GM12878 (cell line): ENCODE measurements around the gene TNFSF9. TPM values are rescaled to one million over a fixed set of nuclear protein-coding genes. Genes with fewer than 3 reads are reported as not detected.

ENCODE experiments used
- BCL11A ChIP-seq: IDR thresholded peaks from 2 replicates; pipeline ENCODE4 v1.6.1; 2011; ENCODE audit warnings: low read depth, low read length
- CBX3 ChIP-seq: fragments of 200-600 bp; sonication (generic); IDR thresholded peaks from 2 replicates; pipeline ENCODE4 v1.6.1; 2016; ENCODE audit warnings: low read depth, borderline replicate concordance
- EGR1 ChIP-seq, 2 experiments: IDR thresholded peaks; 1 replicate in 1 of 2; 2 replicates in 1 of 2; pipeline ENCODE4 v1.6.1; 2011 to 2012; ENCODE audit warnings: low read depth in 2 of 2, low read length in 2 of 2, borderline replicate concordance in 1 of 2, mild to moderate bottlenecking in 1 of 2, moderate library complexity in 1 of 2
- FOS ChIP-seq: IDR thresholded peaks from 3 replicates; pipeline ENCODE4 v1.6.1; 2011; ENCODE audit warnings: borderline replicate concordance; ENCODE audit not compliant: insufficient read length; ENCODE audit errors: extremely low read depth
- IKZF2 ChIP-seq, 2 experiments: fragments of 450-650 bp; IDR thresholded peaks; 2 replicates each; pipeline ENCODE4 v1.6.1; 2017; ENCODE audit warnings: mild to moderate bottlenecking in 2 of 2, moderate library complexity in 2 of 2
- JUND ChIP-seq: IDR thresholded peaks from 2 replicates; pipeline ENCODE4 v1.6.1; 2012; ENCODE audit warnings: low read depth, mild to moderate bottlenecking, low read length, improper control_type of control experiment, moderate library complexity
- MTA3 ChIP-seq: IDR thresholded peaks from 2 replicates; pipeline ENCODE4 v1.6.1; 2012; ENCODE audit warnings: low read length, inconsistent platforms, borderline replicate concordance
- MYC ChIP-seq: IDR thresholded peaks from 2 replicates; pipeline ENCODE4 v1.6.1; 2011; ENCODE audit warnings: mild to moderate bottlenecking, low read length, moderate library complexity, inconsistent platforms; ENCODE audit not compliant: insufficient read depth, insufficient replicate concordance, insufficient read length, severe bottlenecking
- NFYB ChIP-seq: IDR thresholded peaks from 2 replicates; pipeline ENCODE4 v1.6.1; 2011; ENCODE audit warnings: low read depth, mild to moderate bottlenecking, low read length, improper control_type of control experiment, moderate library complexity; ENCODE audit not compliant: insufficient read depth
- RUNX3 ChIP-seq: IDR thresholded peaks from 2 replicates; pipeline ENCODE4 v1.6.1; 2012; ENCODE audit warnings: low read length, inconsistent platforms
- SIX5 ChIP-seq: IDR thresholded peaks from 2 replicates; pipeline ENCODE4 v1.6.1; 2011; ENCODE audit warnings: mild to moderate bottlenecking, low read depth, low read length, moderate library complexity; ENCODE audit not compliant: severe bottlenecking
- SMARCA5 ChIP-seq: fragments of 450-650 bp; IDR thresholded peaks from 2 replicates; pipeline ENCODE4 v1.6.1; 2017; ENCODE audit warnings: mild to moderate bottlenecking
- SRF ChIP-seq, 2 experiments: IDR thresholded peaks; 2 replicates each; pipeline ENCODE4 v1.6.1; 2011; ENCODE audit warnings: low read depth in 2 of 2, low read length in 2 of 2, mild to moderate bottlenecking in 1 of 2, moderate library complexity in 1 of 2
- TARDBP ChIP-seq: IDR thresholded peaks from 2 replicates; pipeline ENCODE4 v1.6.1; 2016; ENCODE audit warnings: borderline replicate concordance
- polyA plus RNA-seq, 11 experiments: library from polyadenylated mRNA; depleted of rRNA in 4 of 11; unstranded in 6 of 11; stranded (reverse) in 5 of 11; fragments of >200 nt; fragmentation: Nextera tagmentation in 4 of 11; fragmentation: Illumina TruSeq in 1 of 11; extraction: Ambion mirVana in 4 of 11; extraction: Trizol in 1 of 11; gene quantifications; 1 replicate in 1 of 11; 2 replicates in 10 of 11; pipeline versions ENCODE4 v1.2.1 to v1.2.3, GENCODE V29; 2011 to 2016; ENCODE audit warnings: inconsistent platforms in 2 of 11, missing spikeins in 2 of 11, low read depth in 1 of 11
- total RNA-seq, 4 experiments: library from RNA; depleted of rRNA in 3 of 4; stranded (reverse); fragments of >200 nt in 3 of 4; fragmentation: Illumina TruSeq in 1 of 4; extraction: Trizol in 1 of 4; gene quantifications; 2 replicates each; pipeline versions ENCODE4 v1.2.1 to v1.2.3, GENCODE V29; 2013 to 2021
- TF ChIP-seq, protein P1 (sequence below): fragments of 450-650 bp; IDR thresholded peaks from 2 replicates; pipeline ENCODE4 v1.6.1; 2017; ENCODE audit warnings: mild to moderate bottlenecking, moderate library complexity
- TF ChIP-seq, protein P2 (sequence below): IDR thresholded peaks from 2 replicates; pipeline ENCODE4 v1.6.1; 2012; ENCODE audit warnings: mild to moderate bottlenecking, low read depth, low read length
- TF ChIP-seq, protein P3 (sequence below): fragments of 450-650 bp; IDR thresholded peaks from 2 replicates; pipeline ENCODE4 v1.6.1; 2016; ENCODE audit warnings: mild to moderate bottlenecking
- TF ChIP-seq, protein P4 (sequence below): IDR thresholded peaks from 2 replicates; pipeline ENCODE4 v1.6.1; 2011; ENCODE audit warnings: borderline replicate concordance, low read depth, mild to moderate bottlenecking, moderate library complexity, low read length; ENCODE audit not compliant: insufficient read depth, poor library complexity, severe bottlenecking

The TNFSF9 gene
- total and polyA plus RNA-seq, 10 of the 15 experiments (the other 5 are each of a cell fraction or from before 2014, with no cell fraction given): 6.2 to 75.3 (median 22.1) TPM

DNA sequence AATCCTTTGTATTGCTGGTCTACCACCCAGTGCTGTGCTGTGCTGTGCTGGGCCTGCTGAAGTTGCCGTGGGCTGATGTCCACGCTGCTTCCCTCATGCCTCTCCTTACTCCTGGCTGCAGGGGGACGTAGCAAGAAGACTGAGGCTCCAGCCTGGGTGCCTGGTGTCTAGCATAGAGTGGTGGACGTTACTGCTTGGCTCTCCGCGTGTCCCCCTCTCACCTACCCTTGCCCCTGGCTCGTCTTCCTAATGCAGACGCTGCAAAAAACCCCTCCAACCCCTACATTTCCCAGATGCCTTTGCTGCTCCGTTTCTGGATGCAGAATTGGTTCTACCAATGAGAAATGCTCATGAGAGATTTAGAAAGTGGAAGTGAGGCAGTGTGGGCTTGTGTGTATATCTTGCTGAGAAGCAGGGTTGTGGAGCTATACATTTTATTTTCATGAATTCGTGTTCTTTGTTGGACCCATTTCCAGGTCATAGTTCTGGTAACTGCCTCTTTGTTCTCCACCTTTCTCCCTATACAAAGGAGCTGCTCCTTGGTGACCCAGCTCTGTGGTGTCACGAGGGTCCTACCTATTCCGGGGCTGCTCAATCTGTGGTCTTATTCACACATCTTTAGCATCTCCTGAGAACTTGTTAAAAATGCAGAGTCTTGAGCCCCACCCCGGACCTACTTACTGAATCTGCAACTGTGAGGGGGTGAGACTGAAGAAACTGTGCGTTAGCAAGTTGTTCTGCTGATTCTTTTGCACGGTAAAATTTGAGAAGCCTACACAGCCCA, 41.4 kb upstream of the TNFSF9 start (continued):
- TF ChIP-seq, protein P1, sequence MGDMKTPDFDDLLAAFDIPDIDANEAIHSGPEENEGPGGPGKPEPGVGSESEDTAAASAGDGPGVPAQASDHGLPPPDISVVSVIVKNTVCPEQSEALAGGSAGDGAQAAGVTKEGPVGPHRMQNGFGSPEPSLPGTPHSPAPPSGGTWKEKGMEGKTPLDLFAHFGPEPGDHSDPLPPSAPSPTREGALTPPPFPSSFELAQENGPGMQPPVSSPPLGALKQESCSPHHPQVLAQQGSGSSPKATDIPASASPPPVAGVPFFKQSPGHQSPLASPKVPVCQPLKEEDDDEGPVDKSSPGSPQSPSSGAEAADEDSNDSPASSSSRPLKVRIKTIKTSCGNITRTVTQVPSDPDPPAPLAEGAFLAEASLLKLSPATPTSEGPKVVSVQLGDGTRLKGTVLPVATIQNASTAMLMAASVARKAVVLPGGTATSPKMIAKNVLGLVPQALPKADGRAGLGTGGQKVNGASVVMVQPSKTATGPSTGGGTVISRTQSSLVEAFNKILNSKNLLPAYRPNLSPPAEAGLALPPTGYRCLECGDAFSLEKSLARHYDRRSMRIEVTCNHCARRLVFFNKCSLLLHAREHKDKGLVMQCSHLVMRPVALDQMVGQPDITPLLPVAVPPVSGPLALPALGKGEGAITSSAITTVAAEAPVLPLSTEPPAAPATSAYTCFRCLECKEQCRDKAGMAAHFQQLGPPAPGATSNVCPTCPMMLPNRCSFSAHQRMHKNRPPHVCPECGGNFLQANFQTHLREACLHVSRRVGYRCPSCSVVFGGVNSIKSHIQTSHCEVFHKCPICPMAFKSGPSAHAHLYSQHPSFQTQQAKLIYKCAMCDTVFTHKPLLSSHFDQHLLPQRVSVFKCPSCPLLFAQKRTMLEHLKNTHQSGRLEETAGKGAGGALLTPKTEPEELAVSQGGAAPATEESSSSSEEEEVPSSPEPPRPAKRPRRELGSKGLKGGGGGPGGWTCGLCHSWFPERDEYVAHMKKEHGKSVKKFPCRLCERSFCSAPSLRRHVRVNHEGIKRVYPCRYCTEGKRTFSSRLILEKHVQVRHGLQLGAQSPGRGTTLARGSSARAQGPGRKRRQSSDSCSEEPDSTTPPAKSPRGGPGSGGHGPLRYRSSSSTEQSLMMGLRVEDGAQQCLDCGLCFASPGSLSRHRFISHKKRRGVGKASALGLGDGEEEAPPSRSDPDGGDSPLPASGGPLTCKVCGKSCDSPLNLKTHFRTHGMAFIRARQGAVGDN: peak; percentile 96
- no peak for TF ChIP-seq EGR1 (IDR thresholded peaks at IDR 0.05; ENCODE audit: borderline replicate concordance in 1 of 2, low read depth in 2 of 2, low read length in 2 of 2)
- TF ChIP-seq BCL11A: no peak
- no peak for TF ChIP-seq SRF (IDR thresholded peaks at IDR 0.05; ENCODE audit: low read depth in 2 of 2, low read length in 2 of 2)
- no peak for TF ChIP-seq FOS
- TF ChIP-seq MYC: no peak
- peak; percentile 67; the same call in 1 of the 2 replicates for TF ChIP-seq JUND
- TF ChIP-seq TARDBP: no peak
- TF ChIP-seq, protein P2, sequence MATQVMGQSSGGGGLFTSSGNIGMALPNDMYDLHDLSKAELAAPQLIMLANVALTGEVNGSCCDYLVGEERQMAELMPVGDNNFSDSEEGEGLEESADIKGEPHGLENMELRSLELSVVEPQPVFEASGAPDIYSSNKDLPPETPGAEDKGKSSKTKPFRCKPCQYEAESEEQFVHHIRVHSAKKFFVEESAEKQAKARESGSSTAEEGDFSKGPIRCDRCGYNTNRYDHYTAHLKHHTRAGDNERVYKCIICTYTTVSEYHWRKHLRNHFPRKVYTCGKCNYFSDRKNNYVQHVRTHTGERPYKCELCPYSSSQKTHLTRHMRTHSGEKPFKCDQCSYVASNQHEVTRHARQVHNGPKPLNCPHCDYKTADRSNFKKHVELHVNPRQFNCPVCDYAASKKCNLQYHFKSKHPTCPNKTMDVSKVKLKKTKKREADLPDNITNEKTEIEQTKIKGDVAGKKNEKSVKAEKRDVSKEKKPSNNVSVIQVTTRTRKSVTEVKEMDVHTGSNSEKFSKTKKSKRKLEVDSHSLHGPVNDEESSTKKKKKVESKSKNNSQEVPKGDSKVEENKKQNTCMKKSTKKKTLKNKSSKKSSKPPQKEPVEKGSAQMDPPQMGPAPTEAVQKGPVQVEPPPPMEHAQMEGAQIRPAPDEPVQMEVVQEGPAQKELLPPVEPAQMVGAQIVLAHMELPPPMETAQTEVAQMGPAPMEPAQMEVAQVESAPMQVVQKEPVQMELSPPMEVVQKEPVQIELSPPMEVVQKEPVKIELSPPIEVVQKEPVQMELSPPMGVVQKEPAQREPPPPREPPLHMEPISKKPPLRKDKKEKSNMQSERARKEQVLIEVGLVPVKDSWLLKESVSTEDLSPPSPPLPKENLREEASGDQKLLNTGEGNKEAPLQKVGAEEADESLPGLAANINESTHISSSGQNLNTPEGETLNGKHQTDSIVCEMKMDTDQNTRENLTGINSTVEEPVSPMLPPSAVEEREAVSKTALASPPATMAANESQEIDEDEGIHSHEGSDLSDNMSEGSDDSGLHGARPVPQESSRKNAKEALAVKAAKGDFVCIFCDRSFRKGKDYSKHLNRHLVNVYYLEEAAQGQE: no peak
- TF ChIP-seq MTA3: no peak
- TF ChIP-seq, protein P3, sequence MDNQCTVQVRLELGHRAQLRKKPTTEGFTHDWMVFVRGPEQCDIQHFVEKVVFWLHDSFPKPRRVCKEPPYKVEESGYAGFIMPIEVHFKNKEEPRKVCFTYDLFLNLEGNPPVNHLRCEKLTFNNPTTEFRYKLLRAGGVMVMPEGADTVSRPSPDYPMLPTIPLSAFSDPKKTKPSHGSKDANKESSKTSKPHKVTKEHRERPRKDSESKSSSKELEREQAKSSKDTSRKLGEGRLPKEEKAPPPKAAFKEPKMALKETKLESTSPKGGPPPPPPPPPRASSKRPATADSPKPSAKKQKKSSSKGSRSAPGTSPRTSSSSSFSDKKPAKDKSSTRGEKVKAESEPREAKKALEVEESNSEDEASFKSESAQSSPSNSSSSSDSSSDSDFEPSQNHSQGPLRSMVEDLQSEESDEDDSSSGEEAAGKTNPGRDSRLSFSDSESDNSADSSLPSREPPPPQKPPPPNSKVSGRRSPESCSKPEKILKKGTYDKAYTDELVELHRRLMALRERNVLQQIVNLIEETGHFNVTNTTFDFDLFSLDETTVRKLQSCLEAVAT: no peak; the same call in 1 of the 2 replicates
- TF ChIP-seq CBX3: no peak
- no peak for TF ChIP-seq IKZF2 (IDR thresholded peaks at IDR 0.05)
- 0 out of 2 replicates have a peak, but pooled peaks have one; percentile 22 for TF ChIP-seq SMARCA5
- TF ChIP-seq SIX5: peak; percentile 43
- peak; percentile 60 for TF ChIP-seq RUNX3
- TF ChIP-seq, protein P4, sequence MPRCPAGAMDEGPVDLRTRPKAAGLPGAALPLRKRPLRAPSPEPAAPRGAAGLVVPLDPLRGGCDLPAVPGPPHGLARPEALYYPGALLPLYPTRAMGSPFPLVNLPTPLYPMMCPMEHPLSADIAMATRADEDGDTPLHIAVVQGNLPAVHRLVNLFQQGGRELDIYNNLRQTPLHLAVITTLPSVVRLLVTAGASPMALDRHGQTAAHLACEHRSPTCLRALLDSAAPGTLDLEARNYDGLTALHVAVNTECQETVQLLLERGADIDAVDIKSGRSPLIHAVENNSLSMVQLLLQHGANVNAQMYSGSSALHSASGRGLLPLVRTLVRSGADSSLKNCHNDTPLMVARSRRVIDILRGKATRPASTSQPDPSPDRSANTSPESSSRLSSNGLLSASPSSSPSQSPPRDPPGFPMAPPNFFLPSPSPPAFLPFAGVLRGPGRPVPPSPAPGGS: no peak
- TF ChIP-seq NFYB: peak; percentile 57; the same call in 1 of the 2 replicates
